GM21515 (cell line): ENCODE data around the gene RNF208.

Source experiments
- ATAC-seq: cut with Tn5 transposase; IDR thresholded peaks from one replicate; pipeline ENCODE4 v1.9.1; 2021; ENCODE audit not compliant: unreplicated experiment

The RNF208 gene

GRCh38 chr9:137193771-137194170 is 28.3 kb downstream of the RNF208 start:
- no peak for ATAC-seq

- ATAC-seq, result no peak
Measured at GRCh38 chr9:137192859-137193258, 29.2 kb downstream of the RNF208 start.

- no peak for ATAC-seq
Measured at GRCh38 chr9:137192448-137192780, 29.6 kb downstream of the RNF208 start.

- no peak for ATAC-seq
Measured at GRCh38 chr9:137191691-137192447, 30.2 kb downstream of the RNF208 start.

GRCh38 chr9:137191245-137191644 is 30.8 kb downstream of the RNF208 start:
- ATAC-seq, result no peak

DNA sequence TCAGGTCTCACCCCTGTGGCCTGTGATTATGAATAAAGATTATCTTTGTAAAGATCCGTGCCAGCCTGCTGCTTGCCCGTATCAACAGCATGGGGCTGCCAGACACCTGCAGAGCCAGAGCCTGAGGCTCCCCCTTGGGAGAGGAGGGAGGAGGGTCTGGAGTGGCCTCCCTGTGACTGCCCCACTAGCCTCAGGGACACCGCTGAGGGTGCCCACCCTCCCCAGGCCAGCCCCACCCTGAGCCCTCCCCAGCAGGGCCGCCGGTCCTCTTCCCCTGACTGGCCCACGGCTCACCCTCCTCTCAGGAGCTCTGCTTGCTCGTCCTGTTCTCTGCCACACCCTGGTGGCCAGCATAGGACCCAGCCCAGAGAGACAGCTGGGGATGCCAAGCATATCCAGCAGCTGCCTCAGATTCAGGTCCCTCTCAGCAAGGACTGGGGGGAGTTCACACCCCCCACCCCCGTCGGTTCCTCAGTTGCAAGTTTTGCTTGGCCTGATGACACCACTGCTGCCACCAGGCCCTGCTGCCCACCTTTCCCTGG is 31.7 kb downstream of the RNF208 start:
- no peak for ATAC-seq

GRCh38 chr9:137189297-137190295 is 32.4 kb downstream of the RNF208 start:
- no peak for ATAC-seq

DNA sequence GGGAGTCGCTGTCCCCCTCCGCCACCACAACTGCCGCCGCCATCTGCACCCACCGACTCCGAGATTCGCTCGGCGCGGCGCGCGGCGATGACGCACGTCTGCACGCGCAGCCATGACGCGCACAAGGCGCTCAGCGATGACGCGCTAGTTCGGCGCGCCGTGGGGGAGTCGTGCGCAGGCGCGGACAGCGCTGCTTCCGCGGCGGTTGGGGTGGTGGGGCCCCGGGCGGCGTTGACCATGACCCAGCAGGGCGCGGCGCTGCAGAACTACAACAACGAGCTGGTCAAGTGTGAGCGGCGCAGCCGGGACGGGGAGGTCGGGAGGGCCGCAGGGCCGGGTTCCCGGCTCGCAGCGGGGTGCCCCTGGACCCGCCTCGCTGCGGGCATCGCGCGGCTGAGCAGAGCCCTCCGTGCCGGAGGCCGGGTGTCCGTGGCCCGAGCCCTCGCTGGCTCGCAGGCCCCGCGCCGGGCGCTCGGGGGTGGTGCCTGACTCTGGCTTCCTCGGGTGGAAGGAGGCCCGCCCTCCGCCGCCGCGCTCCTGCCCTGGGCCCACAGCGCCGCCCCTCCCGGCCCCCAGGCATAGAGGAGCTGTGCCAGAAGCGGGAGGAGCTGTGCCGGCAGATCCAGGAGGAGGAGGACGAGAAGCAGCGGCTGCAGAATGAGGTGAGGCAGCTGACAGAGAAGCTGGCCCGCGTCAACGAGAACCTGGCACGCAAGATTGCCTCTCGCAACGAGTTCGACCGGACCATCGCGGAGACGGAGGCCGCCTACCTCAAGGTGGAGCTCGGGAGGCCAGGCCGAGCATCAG is 33.3 kb downstream of the RNF208 start, which contains the start of the genes ANAPC2 and SSNA1:
Gene ANAPC2, minus strand, starts transcription at position 71 of the 807 bp plus-strand sequence. Its CDS starts 28 bp downstream, at position 43.
Gene SSNA1, plus strand, starts transcription at position 187 of the 807 bp plus-strand sequence. Its CDS starts 51 bp downstream, at position 238.
- ATAC-seq, result peak; percentile 68

- peak; percentile 2 for ATAC-seq
Measured at GRCh38 chr9:137188086-137188489, 34.0 kb downstream of the RNF208 start.

GRCh38 chr9:137187386-137187785 is 34.7 kb downstream of the RNF208 start:
- ATAC-seq, result no peak

GRCh38 chr9:137186385-137186784 is 35.7 kb downstream of the RNF208 start:
- no peak for ATAC-seq

- no peak for ATAC-seq
Measured at GRCh38 chr9:137185921-137186320, 36.1 kb downstream of the RNF208 start.

- no peak for ATAC-seq
Measured at GRCh38 chr9:137184881-137185660, 37.0 kb downstream of the RNF208 start.

GRCh38 chr9:137183980-137184595 is 38.0 kb downstream of the RNF208 start:
- no peak for ATAC-seq

DNA sequence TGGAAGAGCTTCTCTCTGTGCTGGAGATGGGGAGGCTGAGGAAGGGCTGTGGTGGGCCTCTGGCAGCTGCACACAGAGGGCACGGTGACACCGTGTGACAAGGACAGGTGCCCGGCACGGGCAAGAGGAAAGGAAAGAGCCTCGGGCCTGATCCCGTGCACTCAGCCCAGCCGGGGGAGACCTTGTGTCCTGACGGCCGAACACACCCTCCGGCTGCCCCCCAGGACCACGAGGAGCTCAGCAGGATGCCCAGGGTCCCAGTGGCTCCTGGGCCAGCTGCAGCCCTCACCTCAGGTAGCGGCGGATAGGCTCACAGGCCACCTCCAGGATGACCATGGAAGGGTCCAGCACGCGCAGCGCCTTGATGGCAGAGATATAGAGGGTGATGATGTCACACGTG is 39.2 kb downstream of the RNF208 start:
- ATAC-seq, result no peak

- ATAC-seq, result no peak
Measured at GRCh38 chr9:137181680-137182079, 40.4 kb downstream of the RNF208 start.

GRCh38 chr9:137180491-137180890 is 41.5 kb downstream of the RNF208 start:
- ATAC-seq, result no peak

- no peak for ATAC-seq
Measured at GRCh38 chr9:137179761-137180160, 42.3 kb downstream of the RNF208 start.

DNA sequence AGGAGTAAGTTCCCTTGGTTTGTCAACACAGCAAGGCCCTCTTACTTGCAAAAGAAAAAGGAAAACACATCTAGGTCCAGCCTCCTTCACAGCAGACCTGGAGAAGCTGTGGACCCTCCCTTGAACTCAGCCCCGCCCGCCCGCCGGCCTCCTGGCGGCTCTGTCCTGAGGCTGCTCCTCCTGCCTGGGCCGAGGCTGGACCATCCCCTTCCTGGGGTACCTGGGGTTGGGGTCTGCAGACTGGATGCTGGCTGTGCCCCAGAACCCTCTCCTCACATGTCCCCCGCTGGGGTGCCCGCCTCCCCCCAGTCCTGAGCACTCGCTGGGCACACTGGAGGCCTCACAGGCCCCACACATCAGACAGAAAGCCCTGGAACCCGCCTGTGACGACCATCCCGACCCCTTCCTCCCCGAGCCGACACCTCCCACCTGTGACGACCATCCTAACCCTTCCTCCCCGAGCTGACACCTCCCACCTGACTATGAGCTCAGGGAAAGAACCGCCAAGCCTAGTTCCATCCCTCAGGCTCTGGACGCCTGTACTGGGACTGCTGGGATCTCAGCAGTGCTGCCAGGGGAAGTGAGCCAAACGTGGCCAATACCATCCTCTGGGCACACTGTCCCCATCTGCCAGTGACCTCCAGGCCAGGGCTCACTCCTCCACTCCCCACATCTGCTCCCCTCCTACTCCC is 43.0 kb downstream of the RNF208 start:
- no peak for ATAC-seq
